Measurements from ENCODE around the gene MOV10.

GRCh38 chr1:112636056-112636455, 38.4 kb upstream of the MOV10 start:
- TF ChIP-seq CTCF (tag by site-specific recombination; IDR thresholded peaks at IDR 0.05), result no peak
- TF ChIP-seq GLIS2 (tag by site-specific recombination; IDR thresholded peaks at IDR 0.05), result no peak
- TF ChIP-seq ZBTB10 (tag by site-specific recombination; IDR thresholded peaks at IDR 0.05), result no peak
- no peak for TF ChIP-seq KLF1 (tag by site-specific recombination; IDR thresholded peaks at IDR 0.05)
- no peak for TF ChIP-seq ZNF768 (tag by site-specific recombination; IDR thresholded peaks at IDR 0.05)
- no peak for TF ChIP-seq ZNF549 (tag by site-specific recombination; IDR thresholded peaks at IDR 0.05)
